Prostate gland (tissue), 2 donors: ENCODE data around the gene PTCHD4.

Experiments used
- POLR2A ChIP-seq: fragments of 450-650 bp; IDR thresholded peaks from one replicate; pipeline ENCODE4 v1.6.1; 2016; ENCODE audit warnings: antibody characterized with exemption, mild to moderate bottlenecking
- TF ChIP-seq, protein P1 (sequence below), 4 experiments: fragments of 200-600 bp in 2 of 4; fragments of 450-650 bp in 2 of 4; sonication (generic) in 2 of 4; IDR thresholded peaks; 1 replicate in 3 of 4; 2 replicates in 1 of 4; pipeline ENCODE4 v1.5.1; 2016 to 2019; ENCODE audit warnings: antibody characterized with exemption in 4 of 4, mild to moderate bottlenecking in 2 of 4, moderate library complexity in 2 of 4

DNA sequence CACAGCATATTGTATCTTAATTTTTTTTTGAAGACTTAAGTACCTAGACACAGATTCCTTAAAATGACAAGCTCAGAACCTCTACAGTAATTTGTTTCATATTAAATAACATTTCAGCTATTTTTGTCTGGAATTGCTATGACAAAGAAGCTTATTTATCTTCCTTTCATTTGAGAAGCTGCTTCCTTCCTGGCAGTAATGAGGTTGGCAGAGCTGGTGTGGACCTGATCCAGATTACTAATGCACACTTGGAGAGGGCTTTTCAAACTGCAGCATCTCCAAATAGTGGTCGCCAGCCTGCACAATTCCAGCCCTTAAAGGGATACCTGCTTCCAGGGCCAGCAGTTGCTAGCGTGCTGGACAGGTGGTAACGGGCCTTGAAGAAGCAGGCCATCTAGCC, 12.1 kb downstream of the PTCHD4 start:
- no peak for TF ChIP-seq POLR2A
- TF ChIP-seq, protein P1, sequence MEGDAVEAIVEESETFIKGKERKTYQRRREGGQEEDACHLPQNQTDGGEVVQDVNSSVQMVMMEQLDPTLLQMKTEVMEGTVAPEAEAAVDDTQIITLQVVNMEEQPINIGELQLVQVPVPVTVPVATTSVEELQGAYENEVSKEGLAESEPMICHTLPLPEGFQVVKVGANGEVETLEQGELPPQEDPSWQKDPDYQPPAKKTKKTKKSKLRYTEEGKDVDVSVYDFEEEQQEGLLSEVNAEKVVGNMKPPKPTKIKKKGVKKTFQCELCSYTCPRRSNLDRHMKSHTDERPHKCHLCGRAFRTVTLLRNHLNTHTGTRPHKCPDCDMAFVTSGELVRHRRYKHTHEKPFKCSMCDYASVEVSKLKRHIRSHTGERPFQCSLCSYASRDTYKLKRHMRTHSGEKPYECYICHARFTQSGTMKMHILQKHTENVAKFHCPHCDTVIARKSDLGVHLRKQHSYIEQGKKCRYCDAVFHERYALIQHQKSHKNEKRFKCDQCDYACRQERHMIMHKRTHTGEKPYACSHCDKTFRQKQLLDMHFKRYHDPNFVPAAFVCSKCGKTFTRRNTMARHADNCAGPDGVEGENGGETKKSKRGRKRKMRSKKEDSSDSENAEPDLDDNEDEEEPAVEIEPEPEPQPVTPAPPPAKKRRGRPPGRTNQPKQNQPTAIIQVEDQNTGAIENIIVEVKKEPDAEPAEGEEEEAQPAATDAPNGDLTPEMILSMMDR (IDR thresholded peaks at IDR 0.05): no peak
